HL-60 (cell line): ENCODE results near the gene CDYL.

Experiments
- DNase-seq, 2 experiments: peaks; one replicate each; pipeline ENCODE4 v3.0.0-alpha.2; 2010 to 2020; ENCODE audit warnings: low read depth in 1 of 2, low spot score in 1 of 2
- H3K27ac ChIP-seq: fragments of 250-450 bp; sonication (Bioruptor Pico); replicated peaks from 2 replicates; pipeline ENCODE4 v1.5.1; 2020; ENCODE audit warnings: mild to moderate bottlenecking, moderate library complexity
- H3K27me3 ChIP-seq: fragments of 250-450 bp; sonication (Bioruptor Pico); 2 replicates; pipeline ENCODE4 v1.5.1; 2021; ENCODE audit warnings: mild to moderate bottlenecking, moderate library complexity; ENCODE audit not compliant: insufficient read depth, poor library complexity, severe bottlenecking
- H3K4me3 ChIP-seq: replicated peaks from 2 replicates; pipeline ENCODE4 v1.5.1; 2011; ENCODE audit warnings: mild to moderate bottlenecking, control low read depth, low read length; ENCODE audit not compliant: insufficient read depth
- GABPA ChIP-seq: IDR thresholded peaks from 2 replicates; pipeline ENCODE4 v1.6.1; 2012; ENCODE audit warnings: low read depth
- POLR2AphosphoS5 ChIP-seq: IDR thresholded peaks from 2 replicates; pipeline ENCODE4 v1.6.1; 2012; ENCODE audit warnings: low read depth
- SPI1 ChIP-seq: IDR thresholded peaks from 2 replicates; pipeline ENCODE4 v1.6.1; 2012; ENCODE audit warnings: low read depth, mild to moderate bottlenecking, borderline replicate concordance
- TF ChIP-seq, protein P1 (sequence below): IDR thresholded peaks from one replicate; pipeline ENCODE4 v1.5.1; 2011; ENCODE audit warnings: low read length, control low read depth, inconsistent platforms; ENCODE audit not compliant: insufficient read depth
- TF ChIP-seq, protein P2 (sequence below): IDR thresholded peaks from 2 replicates; pipeline ENCODE4 v1.6.1; 2012; ENCODE audit warnings: low read depth; ENCODE audit not compliant: insufficient replicate concordance

CDYL gene

DNA sequence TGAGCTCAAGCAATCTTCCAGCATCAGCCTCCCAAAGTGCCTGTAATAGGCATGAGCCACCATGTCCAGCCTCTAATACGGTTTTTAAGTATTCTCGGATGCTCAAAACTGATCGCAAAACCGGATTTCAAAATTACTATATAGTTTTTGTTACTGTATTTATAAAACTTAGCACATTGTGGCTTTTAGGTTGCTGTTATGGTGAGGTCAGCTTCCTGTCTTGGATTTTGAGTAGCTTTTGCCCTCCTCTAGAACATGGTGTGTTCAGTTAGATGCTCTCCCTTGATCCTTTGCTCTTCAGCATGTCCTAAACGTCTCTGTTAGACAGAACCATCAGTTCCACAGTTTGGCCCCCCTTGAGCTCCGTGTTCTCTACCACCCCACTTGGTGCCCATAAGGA, 131.4 kb downstream of the CDYL start:
- Histone ChIP-seq H3K4me3 (no peak overlapping the region), H3K27me3 (no peaks in the 10 kb centered on the region), H3K27ac (no peak overlapping the region)
- DNase-seq = no peak
- TF ChIP-seq GABPA = no peak
- TF ChIP-seq, protein P1, sequence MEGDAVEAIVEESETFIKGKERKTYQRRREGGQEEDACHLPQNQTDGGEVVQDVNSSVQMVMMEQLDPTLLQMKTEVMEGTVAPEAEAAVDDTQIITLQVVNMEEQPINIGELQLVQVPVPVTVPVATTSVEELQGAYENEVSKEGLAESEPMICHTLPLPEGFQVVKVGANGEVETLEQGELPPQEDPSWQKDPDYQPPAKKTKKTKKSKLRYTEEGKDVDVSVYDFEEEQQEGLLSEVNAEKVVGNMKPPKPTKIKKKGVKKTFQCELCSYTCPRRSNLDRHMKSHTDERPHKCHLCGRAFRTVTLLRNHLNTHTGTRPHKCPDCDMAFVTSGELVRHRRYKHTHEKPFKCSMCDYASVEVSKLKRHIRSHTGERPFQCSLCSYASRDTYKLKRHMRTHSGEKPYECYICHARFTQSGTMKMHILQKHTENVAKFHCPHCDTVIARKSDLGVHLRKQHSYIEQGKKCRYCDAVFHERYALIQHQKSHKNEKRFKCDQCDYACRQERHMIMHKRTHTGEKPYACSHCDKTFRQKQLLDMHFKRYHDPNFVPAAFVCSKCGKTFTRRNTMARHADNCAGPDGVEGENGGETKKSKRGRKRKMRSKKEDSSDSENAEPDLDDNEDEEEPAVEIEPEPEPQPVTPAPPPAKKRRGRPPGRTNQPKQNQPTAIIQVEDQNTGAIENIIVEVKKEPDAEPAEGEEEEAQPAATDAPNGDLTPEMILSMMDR = no peak
- TF ChIP-seq, protein P2, sequence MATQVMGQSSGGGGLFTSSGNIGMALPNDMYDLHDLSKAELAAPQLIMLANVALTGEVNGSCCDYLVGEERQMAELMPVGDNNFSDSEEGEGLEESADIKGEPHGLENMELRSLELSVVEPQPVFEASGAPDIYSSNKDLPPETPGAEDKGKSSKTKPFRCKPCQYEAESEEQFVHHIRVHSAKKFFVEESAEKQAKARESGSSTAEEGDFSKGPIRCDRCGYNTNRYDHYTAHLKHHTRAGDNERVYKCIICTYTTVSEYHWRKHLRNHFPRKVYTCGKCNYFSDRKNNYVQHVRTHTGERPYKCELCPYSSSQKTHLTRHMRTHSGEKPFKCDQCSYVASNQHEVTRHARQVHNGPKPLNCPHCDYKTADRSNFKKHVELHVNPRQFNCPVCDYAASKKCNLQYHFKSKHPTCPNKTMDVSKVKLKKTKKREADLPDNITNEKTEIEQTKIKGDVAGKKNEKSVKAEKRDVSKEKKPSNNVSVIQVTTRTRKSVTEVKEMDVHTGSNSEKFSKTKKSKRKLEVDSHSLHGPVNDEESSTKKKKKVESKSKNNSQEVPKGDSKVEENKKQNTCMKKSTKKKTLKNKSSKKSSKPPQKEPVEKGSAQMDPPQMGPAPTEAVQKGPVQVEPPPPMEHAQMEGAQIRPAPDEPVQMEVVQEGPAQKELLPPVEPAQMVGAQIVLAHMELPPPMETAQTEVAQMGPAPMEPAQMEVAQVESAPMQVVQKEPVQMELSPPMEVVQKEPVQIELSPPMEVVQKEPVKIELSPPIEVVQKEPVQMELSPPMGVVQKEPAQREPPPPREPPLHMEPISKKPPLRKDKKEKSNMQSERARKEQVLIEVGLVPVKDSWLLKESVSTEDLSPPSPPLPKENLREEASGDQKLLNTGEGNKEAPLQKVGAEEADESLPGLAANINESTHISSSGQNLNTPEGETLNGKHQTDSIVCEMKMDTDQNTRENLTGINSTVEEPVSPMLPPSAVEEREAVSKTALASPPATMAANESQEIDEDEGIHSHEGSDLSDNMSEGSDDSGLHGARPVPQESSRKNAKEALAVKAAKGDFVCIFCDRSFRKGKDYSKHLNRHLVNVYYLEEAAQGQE = no peak
- TF ChIP-seq SPI1 = no peak
- no peak for TF ChIP-seq POLR2AphosphoS5

DNA sequence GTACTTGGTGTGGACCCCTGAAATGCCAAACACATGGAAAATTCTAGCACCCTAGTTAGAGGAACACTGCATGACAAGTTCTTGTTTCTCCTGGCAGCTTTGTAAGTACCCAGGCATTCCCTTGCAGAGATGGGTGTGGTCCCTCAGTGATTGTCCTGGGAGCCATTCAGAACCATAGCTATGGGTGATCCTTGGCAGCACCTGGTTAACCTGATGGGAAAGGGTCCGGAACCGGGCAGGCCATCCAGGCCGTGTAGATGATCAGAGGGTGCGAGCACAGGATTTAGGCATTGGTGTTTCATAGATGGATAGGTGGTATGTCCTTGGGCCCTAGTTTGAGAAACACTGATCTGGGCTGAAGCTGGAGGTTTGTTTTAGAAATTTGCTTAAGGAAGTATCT, 131.9 kb downstream of the CDYL start:
- TF ChIP-seq, protein P2 = no peak
- no peak for TF ChIP-seq SPI1

DNA sequence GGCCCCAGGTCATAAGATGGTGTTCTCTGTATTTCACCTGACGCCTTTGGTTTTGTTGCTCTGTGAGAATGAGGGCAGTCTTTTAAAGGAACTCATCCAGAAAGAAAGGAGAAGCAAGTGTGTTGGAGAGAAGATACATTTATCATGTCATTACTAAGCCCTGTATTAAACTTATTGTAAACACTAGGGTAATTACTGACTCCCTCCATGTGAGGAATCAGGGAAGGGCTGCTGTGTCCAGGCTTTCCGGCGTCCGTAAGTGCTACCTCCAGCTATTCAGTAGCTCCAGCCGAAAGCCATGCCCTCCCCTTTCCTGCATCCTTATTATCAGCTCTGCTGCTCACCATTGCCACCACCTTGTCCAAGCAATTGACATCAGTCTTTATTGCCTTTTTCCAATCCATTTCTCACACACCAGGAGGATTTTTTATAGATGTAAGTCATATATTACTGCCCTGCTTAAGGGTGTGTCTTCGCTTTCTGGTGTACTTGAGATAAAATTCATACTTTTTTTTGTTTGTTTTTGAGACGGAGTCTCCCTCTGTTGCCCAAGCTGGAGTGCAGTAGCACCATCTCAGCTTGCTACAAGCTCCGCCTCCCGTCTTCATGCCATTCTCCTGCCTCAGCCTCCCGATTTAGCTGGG, 133.0 kb downstream of the CDYL start:
- Histone ChIP-seq H3K27ac (no peak overlapping the region), H3K4me3 (no peak overlapping the region), H3K27me3 (no peaks in the 10 kb centered on the region)
- TF ChIP-seq, protein P2 = no peak
- no peak for TF ChIP-seq POLR2AphosphoS5
- TF ChIP-seq SPI1 = no peak
- TF ChIP-seq GABPA = no peak
- TF ChIP-seq, protein P1 = no peak
- no peak for DNase-seq

More for the DNA sequence above, 131.9 kb downstream of the CDYL start:
- DNase-seq = no peak
- Histone ChIP-seq H3K27me3 (no peaks in the 10 kb centered on the region), H3K4me3 (no peak overlapping the region), H3K27ac (no peak overlapping the region)
